BLaER1 (cell line): ENCODE data around the gene MCF2L.
"Not testable (repeated sequence)": the region's sequence is repeated elsewhere in the genome, so short reads cannot be mapped to it uniquely, and the experiment has no call there.

ENCODE experiments used
- H3K27ac ChIP-seq: shearing (Covaris generic); formaldehyde crosslinking; 2 replicates; pipeline ENCODE4 v1.8.1; 2022
- H3K27me3 ChIP-seq: shearing (Covaris generic); formaldehyde crosslinking; 2 replicates; pipeline ENCODE4 v1.8.1; 2022
- H3K36me3 ChIP-seq: shearing (Covaris generic); formaldehyde crosslinking; 2 replicates; pipeline ENCODE4 v1.8.1; 2022
- H3K4me1 ChIP-seq: shearing (Covaris generic); formaldehyde crosslinking; 2 replicates; pipeline ENCODE4 v1.8.1; 2022
- H3K4me2 ChIP-seq: shearing (Covaris generic); formaldehyde crosslinking; 2 replicates; pipeline ENCODE4 v1.8.1; 2022
- H3K4me3 ChIP-seq: shearing (Covaris generic); formaldehyde crosslinking; 2 replicates; pipeline ENCODE4 v1.8.1; 2022
- H3K9ac ChIP-seq: shearing (Covaris generic); formaldehyde crosslinking; 2 replicates; pipeline ENCODE4 v1.8.1; 2022
- H3K9me3 ChIP-seq: shearing (Covaris generic); formaldehyde crosslinking; 2 replicates; pipeline ENCODE4 v1.8.1; 2022
- H4K20me1 ChIP-seq: shearing (Covaris generic); formaldehyde crosslinking; 2 replicates; pipeline ENCODE4 v1.8.1; 2022
- Cebpa-rat ChIP-seq: shearing (Covaris generic); IDR thresholded peaks from 2 replicates; pipeline ENCODE4 v1.8.1; 2022

Gene MCF2L

DNA sequence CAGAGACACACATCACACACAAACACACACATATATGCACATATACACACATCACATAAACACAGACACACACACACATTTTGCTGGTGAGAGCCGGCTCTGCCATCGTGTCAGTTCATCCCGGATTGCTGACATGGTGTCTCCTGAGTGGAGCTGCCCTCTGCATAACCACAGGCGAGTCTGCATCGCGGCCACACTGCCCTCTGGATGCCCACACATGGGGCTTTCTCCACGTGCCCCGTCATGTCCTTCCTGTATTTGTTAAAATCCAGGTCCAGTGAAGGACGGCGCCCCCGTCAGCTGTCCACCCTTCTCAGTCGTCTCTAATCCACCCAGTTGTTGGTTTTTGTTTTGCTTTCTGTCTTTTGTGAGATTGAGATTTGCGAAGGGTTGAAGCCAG is 84.0 kb downstream of the MCF2L start:
- Histone ChIP-seq H3K4me3 (no peak overlapping the region), H3K4me1 (no peaks in the 10 kb centered on the region), H4K20me1 (no peaks in the 10 kb centered on the region), H3K4me2 (no peak overlapping the region), H3K9me3 (peaks cover 16% of the 10 kb centered on the region), H3K27ac (no peak overlapping the region), H3K36me3 (no peaks in the 10 kb centered on the region), H3K9ac (no peak overlapping the region), H3K27me3 (no peaks in the 10 kb centered on the region)
- no peak for TF ChIP-seq Cebpa-rat

DNA sequence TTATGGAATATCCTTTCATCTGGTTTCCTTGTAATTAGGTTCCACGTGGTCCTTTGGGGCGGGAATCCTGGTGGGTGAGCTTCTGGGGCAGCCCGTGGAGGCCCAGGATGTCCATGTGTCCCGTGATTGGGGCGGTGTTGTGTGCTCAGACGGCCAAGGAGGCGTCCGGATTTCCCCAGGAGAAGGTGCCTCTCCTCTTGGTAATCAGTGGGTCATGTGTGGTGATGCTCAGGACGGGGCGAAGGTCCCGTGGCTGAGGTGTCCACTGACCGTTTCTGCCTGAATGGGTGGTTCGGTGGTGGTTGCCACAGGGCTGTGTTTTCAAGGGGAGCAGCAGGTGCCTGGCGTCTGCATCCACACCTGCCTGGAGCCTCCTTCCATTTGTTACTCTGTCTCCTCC is 84.4 kb downstream of the MCF2L start:
- Histone ChIP-seq H3K4me1 (no peaks in the 10 kb centered on the region), H4K20me1 (no peaks in the 10 kb centered on the region), H3K9me3 (peaks cover 20% of the 10 kb centered on the region), H3K4me2 (no peak overlapping the region), H3K36me3 (no peaks in the 10 kb centered on the region), H3K9ac (no peak overlapping the region), H3K27ac (no peak overlapping the region), H3K4me3 (no peak overlapping the region), H3K27me3 (no peaks in the 10 kb centered on the region)
- no peak for TF ChIP-seq Cebpa-rat

GRCh38 chr13:113053801-113054604 is 85.0 kb downstream of the MCF2L start:
- Histone ChIP-seq H3K4me2 (no peak overlapping the region), H4K20me1 (no peaks in the 10 kb centered on the region), H3K4me3 (no peak overlapping the region), H3K4me1 (no peaks in the 10 kb centered on the region), H3K27ac (no peak overlapping the region), H3K9me3 (peaks cover 24% of the 10 kb centered on the region), H3K27me3 (no peaks in the 10 kb centered on the region), H3K36me3 (no peaks in the 10 kb centered on the region), H3K9ac (no peak overlapping the region)
- TF ChIP-seq Cebpa-rat: no peak

DNA sequence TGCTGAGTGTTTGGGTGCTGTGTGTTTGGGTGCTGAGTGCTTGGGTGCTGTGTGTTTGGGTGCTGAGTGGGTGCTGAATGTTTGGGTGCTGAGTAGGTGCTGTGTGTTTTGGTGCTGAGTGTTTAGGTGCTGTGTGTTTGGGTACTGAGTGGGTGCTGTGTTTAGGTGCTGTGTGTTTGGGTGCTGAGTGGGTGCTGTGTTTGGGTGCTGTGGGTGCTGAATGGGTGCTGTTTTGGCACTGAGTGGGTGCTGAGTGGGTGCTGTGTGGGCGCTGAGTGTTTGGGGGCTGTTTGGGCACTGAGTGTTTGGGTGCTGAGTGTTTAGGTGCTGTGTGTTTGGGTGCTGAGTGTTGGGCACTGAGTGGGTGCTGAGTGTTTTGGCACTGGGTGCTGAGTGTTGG is 88.1 kb downstream of the MCF2L start:
- H3K4me2 ChIP-seq: no peak overlapping the region
- no peak overlapping the region for H3K27ac ChIP-seq
- H3K4me1 ChIP-seq: no peaks in the 10 kb centered on the region
- H3K9me3 ChIP-seq: peaks cover 24% of the 10 kb centered on the region
- no peaks in the 10 kb centered on the region for H4K20me1 ChIP-seq
- no peak for TF ChIP-seq Cebpa-rat
- H3K36me3 ChIP-seq: no peaks in the 10 kb centered on the region
- H3K9ac ChIP-seq: no peak overlapping the region
- H3K4me3 ChIP-seq: no peak overlapping the region
- no peaks in the 10 kb centered on the region for H3K27me3 ChIP-seq

- peaks cover 24% of the 10 kb centered on the region for H3K9me3 ChIP-seq
- not testable (repeated sequence) for H3K4me3 ChIP-seq, H3K9ac ChIP-seq, H3K27me3 ChIP-seq, H4K20me1 ChIP-seq, H3K4me2 ChIP-seq, H3K27ac ChIP-seq, H3K4me1 ChIP-seq, H3K36me3 ChIP-seq
Observed at GRCh38 chr13:113057559-113057958, 88.5 kb downstream of the MCF2L start.

DNA sequence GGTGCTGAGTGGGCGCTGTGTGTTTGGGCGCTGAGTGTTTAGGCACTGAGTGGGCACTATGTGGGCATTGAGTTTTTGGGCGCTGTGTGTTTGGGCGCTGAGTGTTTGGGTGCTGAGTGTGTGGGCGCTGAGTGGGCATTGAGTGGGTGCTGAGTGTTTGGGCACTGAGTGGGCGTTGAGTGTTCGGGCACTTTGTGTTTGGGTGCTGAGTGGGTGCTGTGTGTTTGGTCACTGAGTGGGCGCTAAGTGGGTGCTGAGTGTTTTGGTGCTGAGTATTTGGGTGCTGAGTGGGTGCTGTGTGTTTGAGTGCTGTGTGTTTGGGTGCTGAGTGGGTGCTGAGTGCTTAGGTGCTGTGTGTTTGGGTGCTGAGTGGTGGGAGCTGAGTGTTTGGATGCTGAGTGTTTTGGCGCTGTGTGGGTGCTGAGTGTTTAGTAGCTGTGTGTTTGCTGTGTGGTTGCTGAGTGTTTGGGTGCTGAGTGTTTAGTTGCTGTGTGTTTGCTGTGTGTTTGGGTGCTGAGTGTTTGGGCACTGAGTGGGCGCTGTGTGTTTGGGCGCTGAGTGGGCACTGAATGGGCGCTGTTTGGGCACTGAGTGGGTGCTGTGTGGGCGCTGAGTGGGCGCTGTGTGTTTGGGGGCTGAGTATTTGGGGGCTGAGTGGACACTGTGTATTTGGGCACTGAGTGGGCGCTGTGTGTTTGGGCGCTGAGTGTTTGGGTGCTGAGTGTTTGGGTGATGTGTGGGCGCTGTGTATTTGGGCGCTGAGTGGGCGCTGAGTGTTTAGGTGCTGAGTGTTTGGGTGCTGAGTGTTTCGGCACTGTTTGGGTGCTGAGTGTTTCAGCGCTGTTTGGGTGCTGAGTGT is 89.3 kb downstream of the MCF2L start:
- Histone ChIP-seq H3K36me3 (no peaks in the 10 kb centered on the region), H3K27me3 (no peaks in the 10 kb centered on the region), H3K9ac (no peak overlapping the region), H3K4me2 (no peak overlapping the region), H3K27ac (no peak overlapping the region), H3K4me3 (no peak overlapping the region), H3K9me3 (peaks cover 24% of the 10 kb centered on the region), H3K4me1 (no peaks in the 10 kb centered on the region), H4K20me1 (no peaks in the 10 kb centered on the region)
- no peak for TF ChIP-seq Cebpa-rat

GRCh38 chr13:113058988-113059850 is 90.2 kb downstream of the MCF2L start:
- Histone ChIP-seq H3K27ac (no peak overlapping the region), H3K4me3 (no peak overlapping the region), H3K4me1 (no peaks in the 10 kb centered on the region), H3K9ac (no peak overlapping the region), H4K20me1 (no peaks in the 10 kb centered on the region), H3K4me2 (no peak overlapping the region), H3K27me3 (no peaks in the 10 kb centered on the region), H3K9me3 (peaks cover 24% of the 10 kb centered on the region), H3K36me3 (no peaks in the 10 kb centered on the region)
- TF ChIP-seq Cebpa-rat: no peak

GRCh38 chr13:113059891-113060290 is 90.9 kb downstream of the MCF2L start:
- H3K9me3 ChIP-seq: peaks cover 24% of the 10 kb centered on the region
- H3K36me3 ChIP-seq: no peaks in the 10 kb centered on the region
- H3K27ac ChIP-seq: no peak overlapping the region
- H3K4me1 ChIP-seq: no peaks in the 10 kb centered on the region
- H3K4me3 ChIP-seq: no peak overlapping the region
- TF ChIP-seq Cebpa-rat: no peak
- no peaks in the 10 kb centered on the region for H4K20me1 ChIP-seq
- no peak overlapping the region for H3K4me2 ChIP-seq
- no peaks in the 10 kb centered on the region for H3K27me3 ChIP-seq
- no peak overlapping the region for H3K9ac ChIP-seq

DNA sequence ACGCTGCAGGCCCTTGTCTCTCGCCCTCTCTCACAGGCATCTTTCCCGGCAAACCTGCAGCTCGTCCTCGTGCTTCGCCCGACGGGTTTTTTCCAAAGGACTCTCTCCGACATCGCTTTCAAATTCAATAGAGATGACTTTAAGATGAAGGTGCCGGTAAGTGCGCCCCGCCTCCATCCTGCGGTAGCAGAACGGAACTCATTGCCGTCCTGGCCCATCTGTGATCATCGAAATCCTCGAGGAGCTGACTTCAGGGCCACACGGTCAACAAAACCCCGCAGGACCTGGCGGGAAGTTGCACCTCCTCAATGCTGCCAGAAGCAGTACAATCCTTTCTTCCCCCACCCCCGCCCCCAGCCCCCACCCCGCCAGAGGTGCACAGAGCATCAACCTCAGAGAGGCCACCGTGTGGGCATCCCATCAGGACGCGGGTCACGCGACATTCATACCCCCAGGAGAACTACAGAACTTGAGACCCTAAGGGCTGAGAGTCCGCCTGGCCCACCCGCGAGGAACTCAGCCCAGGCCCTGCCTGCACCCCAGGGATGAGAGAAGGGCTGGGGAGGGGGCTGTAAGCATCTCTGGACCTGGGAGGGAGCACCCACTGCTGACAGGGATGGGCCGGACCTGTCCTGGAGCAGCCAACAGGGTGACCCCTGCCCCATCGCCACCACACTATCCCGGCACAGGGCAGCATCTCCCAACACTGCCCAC is 91.7 kb downstream of the MCF2L start:
- H4K20me1 ChIP-seq: no peaks in the 10 kb centered on the region
- H3K27me3 ChIP-seq: no peaks in the 10 kb centered on the region
- no peak overlapping the region for H3K4me3 ChIP-seq
- H3K27ac ChIP-seq: no peak overlapping the region
- H3K4me1 ChIP-seq: no peaks in the 10 kb centered on the region
- H3K9me3 ChIP-seq: peaks cover 24% of the 10 kb centered on the region
- H3K36me3 ChIP-seq: no peaks in the 10 kb centered on the region
- no peak overlapping the region for H3K9ac ChIP-seq
- no peak overlapping the region for H3K4me2 ChIP-seq
- TF ChIP-seq Cebpa-rat: no peak
